Astrocyte (in vitro differentiated cells and primary cell): Measurements from ENCODE around the gene ZNF213.

Experiments used
- EZH2 ChIP-seq: IDR thresholded peaks from 2 replicates; pipeline ENCODE4 v1.6.1; 2012; ENCODE audit warnings: mild to moderate bottlenecking, low read length, inconsistent platforms; ENCODE audit not compliant: insufficient read depth
- TF ChIP-seq, protein P1 (sequence below): IDR thresholded peaks from 2 replicates; pipeline ENCODE4 v1.5.1; 2011; ENCODE audit warnings: low read depth, mild to moderate bottlenecking, inconsistent platforms, low read length, moderate library complexity; ENCODE audit not compliant: insufficient read depth

DNA sequence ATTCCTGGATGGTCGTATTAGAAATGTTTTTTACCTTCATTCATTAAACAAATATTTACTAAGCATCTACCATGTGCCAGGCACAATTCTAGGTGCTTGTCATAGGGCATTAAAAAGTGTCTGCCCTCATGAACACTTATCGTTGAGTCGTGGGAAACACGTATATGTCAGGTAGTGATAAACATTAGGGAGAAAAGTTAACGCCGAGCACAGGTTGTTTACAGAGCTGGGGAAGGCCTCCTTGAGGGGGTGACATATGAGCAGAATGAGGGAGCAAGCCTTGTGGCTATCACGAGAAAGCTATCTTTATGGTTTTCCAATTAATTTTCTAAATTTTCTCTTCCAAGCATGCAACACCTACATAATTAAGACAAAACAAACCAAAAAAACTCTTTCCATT lies 985 bp upstream of the ZNF213 start:
- no peak for TF ChIP-seq EZH2
- TF ChIP-seq, protein P1, sequence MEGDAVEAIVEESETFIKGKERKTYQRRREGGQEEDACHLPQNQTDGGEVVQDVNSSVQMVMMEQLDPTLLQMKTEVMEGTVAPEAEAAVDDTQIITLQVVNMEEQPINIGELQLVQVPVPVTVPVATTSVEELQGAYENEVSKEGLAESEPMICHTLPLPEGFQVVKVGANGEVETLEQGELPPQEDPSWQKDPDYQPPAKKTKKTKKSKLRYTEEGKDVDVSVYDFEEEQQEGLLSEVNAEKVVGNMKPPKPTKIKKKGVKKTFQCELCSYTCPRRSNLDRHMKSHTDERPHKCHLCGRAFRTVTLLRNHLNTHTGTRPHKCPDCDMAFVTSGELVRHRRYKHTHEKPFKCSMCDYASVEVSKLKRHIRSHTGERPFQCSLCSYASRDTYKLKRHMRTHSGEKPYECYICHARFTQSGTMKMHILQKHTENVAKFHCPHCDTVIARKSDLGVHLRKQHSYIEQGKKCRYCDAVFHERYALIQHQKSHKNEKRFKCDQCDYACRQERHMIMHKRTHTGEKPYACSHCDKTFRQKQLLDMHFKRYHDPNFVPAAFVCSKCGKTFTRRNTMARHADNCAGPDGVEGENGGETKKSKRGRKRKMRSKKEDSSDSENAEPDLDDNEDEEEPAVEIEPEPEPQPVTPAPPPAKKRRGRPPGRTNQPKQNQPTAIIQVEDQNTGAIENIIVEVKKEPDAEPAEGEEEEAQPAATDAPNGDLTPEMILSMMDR: no peak
